Activated CD8-positive, alpha-beta memory T cell treated with anti-CD3 and anti-CD28 coated beads for 36 hours (primary cell): Measurements from ENCODE around the gene HTRA3. TPM values are rescaled to one million over a fixed set of nuclear protein-coding genes. Genes with fewer than 3 reads are reported as not detected.

ENCODE experiments used
- CTCF ChIA-PET: fragments of 350-600 bp; sonication (Branson Sonifier 250); formaldehyde crosslinking; loops from one replicate; lab custom pipeline; 2021; ENCODE audit warnings: antibody characterized with exemption; lab: Charles Lee
- POLR2A ChIA-PET: fragments of 350-600 bp; sonication (Branson Sonifier 250); formaldehyde crosslinking; loops from one replicate; lab custom pipeline; 2021; ENCODE audit warnings: antibody characterized with exemption; lab: Charles Lee
- total RNA-seq, 2 experiments: library from RNA; stranded (reverse); gene quantifications; one replicate each; pipeline ENCODE4 v1.2.3, GENCODE V29; 2021

Gene HTRA3
- total RNA-seq, 2 experiments from 2014 or later: not detected

DNA sequence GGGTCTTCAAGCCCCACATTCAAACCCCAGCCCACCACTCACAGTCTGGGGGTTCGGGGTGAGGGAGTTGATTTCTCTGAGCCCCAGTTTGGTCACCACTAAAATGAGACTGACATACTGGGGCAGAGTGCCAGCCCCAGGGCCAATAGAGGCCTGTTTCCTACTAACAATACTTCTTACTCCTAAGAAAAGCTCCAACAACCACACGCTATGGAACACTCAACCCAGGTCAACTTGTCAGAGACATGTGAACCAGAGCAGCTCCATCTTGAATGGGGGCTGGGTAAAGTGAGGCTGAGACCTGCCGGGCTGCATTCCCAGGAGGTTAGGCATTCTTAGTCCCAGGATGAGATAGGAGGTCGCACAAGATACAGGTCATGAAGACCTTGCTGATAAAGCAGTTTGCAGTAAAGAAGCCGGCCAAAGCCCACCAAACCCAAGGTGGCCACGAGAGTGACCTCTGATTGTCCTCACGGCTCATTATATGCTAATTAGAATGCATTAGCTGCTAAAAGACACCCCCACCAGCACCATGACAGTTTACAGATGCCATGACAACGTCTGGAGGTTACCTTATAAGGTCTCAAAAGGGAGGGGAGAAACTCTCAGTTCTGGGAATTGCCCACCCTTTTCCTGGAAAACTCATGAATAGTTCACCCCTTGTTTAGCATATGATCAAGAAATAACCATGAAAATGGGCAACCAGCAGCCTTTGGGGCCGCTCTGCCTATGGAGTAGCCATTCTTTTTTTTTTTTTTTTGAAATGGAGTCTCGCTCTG is 26.6 kb upstream of the HTRA3 start:
- ChIA-PET CTCF (interaction anchor here (0.5 to 1.9 kb wide), 22 partner anchors 7 to 225 kb away, joined by 3 to 12 read pairs (median 4); partner anchors contain the start of gene SH3TC1), POLR2A (interaction anchor here (0.6 kb wide), 1 partner anchor 147 kb away, joined by 7 read pairs; no protein-coding TSS in a partner anchor)

DNA sequence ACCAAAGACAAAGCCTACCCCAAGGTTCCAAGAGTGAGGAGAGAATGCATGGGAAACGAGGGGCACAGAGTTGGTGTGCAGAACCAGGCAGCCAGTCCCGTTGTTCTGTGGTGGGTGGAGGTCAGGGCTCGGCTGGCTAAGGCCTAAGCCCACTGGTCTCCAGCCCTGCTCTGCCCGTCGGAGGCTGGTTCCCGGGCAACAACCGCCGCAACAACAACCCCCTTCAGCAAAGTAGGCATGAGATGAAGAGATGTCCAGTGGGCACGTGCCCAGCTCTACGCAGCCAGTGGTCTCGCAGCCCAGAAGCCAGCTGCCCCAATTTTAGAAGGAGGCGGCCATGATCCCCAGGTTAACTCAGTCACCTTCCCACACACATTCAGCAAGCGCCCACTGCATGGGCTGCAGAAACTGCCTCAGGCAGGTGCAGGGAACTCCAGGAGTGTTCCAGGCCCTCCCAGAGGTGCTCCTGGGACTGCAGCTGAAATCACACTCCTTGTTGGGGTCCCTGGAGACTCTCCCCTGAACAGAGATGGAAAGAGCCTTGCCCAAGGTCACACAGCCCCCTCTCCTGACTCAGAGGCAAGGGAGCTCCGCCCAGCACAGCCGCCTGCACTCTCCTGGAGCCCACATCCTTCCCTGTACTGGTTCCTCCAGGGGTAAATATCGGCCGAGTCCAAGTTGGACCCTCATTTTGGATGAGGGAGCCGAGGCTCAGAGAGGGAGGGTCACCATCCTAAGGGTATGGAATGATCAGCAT is 25.4 kb upstream of the HTRA3 start:
- POLR2A ChIA-PET: no interaction called here
- CTCF ChIA-PET: interaction anchor here (1.0 kb wide), 1 partner anchor 159 kb away, joined by 3 read pairs; no protein-coding TSS in a partner anchor

DNA sequence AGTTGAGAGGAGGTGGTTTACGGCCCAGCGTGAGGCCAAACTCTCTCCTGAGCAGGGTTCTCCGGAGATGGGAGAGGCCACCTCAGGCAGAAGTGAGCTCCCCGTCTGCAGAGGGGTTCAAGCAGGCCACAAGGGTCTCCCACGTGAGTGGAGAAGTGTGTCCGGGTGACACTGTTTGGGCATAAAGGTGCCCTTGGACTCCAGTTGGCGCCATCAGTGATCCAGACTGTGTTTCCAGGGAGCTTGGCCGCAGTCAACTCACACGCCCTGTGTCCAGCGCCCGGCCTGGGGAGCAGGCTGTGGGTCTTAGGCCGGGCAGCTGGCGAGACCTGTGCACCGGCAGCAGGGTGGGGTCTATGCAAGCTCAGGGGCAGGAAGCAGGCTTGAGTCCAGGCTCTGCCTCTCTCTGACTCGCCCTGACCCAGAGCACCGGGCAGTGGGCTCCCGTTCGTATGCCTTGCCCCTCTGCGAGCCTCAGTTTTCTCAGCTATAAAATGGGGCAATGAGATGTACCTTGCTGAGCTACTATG is 24.6 kb upstream of the HTRA3 start:
- CTCF ChIA-PET: interaction anchor here (1.0 kb wide), 1 partner anchor 158 kb away, joined by 3 read pairs; no protein-coding TSS in a partner anchor
- POLR2A ChIA-PET: no interaction called here

DNA sequence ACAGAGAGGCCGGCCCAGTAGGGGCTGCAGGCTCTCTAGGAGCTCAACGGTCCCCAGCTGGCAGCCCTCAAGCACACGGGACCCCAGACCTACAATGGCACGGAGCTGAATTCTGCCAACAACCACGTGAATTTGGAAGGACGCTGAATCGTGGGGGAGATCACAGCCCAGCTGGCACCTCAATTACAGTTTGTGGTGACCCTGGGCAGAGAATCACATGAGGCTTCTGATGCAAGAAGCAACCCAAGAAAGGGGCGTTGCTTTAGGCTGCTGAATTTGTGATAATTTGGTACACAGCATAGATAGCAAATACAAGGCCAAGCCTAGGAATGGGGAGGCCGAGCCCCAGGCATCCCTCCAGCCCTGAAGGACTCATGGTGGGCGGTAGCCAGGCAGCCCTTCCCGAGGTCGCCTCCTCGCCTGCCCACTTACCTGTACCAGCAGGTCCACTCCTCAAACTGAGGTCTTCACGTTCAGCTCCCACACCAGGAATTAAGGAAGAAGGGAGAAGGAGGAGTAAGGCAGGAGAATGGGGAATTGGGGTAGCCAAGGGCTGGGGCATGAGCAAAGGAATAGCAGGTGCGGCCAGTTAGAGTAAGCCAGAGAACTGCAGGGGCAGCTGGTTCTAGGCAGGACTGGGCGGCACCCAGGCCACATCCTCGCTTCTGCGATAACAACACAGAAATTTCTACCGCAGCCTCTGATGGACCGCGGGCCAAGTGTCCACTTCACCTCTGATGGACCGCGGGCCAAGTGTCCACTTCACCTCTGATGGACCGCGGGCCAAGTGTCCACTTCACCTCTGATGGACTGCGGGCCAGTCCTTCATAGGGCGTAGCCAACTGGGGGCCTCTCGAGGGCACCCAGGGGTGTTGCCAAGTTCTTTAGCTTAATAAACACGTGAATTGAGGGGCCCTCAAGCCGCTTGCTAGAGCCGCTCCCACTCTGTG is 23.4 kb upstream of the HTRA3 start:
- CTCF ChIA-PET: no interaction called here
- POLR2A ChIA-PET: no interaction called here

DNA sequence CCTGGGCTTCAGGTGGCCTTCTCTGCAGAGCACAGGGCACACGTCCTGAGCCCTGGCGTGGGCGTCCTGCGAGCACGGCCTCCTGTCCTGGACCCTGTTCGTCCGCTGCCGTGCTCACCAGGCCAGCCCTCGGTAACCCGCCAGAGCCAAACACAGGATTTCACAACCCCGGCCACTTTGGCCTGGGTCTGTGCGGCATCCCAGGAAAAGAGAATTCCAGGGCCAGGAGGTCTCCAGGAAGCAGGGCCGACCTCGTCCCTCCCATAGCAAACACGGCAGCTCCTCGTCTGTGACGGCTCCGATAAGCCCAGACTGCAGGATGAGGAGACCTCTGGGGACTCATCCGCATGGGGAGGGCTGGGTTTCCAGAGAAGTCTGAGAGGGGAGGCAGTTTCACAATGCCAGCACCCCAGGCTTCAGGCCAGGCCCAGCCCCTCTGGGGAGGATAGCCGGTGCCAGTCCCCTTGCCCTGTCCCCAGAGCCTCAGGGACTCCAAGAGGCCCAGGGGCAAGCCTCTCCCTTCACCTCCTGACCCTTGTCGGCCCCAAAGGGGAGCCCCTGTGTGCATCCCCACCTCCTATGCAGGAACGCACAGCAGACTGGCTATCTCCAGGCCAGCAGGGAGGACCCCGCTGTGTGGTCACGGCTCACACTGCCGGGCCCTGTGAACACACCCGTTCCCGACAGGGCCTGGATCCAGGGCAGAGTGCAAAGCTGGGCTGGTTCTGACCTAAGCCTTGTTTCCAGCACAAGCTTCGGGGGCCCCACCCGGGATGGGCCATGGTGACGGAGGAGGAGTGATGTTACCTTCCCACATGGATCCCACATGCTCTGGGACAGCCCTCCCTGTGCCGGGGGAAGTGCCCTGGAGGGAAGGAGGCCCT is 22.3 kb upstream of the HTRA3 start:
- CTCF ChIA-PET: no interaction called here
- POLR2A ChIA-PET: no interaction called here

DNA sequence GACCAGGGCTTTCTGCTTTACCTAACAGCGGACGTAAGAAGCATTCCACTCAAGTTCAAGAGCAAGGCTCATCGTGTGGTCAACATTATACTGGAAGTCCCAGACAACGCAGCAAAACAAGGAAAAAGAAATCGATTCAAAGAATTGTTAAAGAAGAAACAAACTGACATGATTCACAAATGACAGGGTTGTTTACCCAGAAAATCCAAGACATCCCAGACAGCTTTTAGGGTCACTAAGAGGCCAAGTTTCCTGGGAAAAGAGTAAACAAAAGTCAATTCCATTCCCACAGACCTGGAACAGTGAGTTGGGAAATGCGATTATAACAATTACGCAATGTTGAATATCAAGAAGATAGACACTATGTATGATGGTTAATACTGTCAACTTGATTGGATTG is 21.5 kb upstream of the HTRA3 start:
- ChIA-PET POLR2A (no interaction called here), CTCF (no interaction called here)

DNA sequence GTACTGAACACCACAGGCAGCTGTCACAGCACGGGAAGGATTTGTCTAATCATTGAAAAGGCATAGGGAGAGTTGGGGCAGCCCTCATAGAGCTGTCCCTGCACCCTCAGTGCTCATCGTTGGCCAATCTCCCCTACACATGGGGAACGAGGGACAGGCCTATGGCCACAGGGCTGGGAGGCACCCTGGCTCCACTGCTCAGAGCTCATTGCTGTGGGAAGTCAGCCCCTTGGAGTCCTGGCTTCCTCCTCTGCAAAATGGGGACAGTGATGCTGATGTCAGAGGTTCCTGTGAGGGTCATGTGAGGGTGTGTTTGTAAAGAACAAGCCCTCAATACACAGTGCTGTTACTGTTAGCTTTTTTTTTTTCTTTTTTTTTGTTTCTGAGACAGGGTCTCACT is 19.3 kb upstream of the HTRA3 start:
- POLR2A ChIA-PET: no interaction called here

DNA sequence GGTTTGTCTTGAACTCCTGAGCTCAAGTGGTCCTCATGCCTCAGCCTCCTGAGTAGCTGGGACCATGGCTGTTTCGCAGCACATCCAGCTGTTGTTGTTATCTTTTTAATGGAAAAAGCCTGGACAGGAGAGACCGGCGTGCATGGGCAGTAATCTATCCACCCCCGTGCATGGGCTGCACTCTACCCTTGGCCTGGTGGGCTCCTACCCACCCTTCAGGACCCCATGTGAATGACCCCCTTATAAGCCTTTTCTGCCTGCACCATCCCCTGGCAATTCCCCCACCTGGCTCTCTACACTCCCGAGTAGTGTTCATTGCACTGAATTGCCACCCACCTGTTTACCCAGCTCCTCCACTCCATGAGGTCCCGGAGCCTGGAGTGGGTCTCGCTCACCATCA is 18.9 kb upstream of the HTRA3 start:
- CTCF ChIA-PET: interaction anchor here (1.0 kb wide), 1 partner anchor 8 kb away, joined by 3 read pairs; no protein-coding TSS in a partner anchor

More for the DNA sequence above, 19.3 kb upstream of the HTRA3 start:
- CTCF ChIA-PET: interaction anchor here (1.0 kb wide), 1 partner anchor 8 kb away, joined by 3 read pairs; no protein-coding TSS in a partner anchor

DNA sequence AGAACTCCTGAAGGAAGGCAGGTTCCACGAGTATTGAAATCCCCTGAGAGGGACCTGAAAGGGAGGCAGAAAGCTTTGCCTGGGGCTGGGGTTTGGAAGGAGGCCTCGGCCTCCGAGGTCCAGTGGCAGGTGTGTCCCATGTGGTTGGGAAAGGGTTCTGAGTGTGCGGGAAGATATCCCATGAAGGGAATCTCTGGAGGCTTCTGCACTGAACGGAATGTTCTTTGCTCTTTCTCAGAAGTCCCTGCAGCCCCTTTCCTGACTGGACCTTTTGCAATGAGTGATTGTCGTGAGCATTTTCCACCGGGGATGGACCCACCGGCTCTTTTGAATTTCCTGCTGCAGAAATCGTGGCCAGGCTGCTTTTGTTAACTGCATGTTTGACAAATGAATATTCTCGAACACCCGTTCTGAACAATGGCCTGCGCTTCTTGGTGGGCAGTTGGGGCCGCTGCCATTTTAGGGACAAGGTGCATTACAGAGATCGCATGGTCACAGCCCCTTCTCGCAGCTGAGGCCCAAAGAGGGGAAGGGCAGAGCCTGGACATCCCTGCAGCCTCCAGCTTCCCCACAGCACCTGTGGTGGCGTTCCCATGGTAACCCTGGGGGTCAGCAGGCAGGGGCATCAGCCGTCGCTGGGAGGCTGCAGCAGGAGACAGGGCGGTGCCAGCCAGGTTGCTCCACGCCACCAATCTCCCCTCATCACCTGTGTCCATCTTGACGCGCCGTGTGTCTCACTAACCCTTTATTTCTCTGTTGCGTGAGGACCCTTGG is 18.3 kb upstream of the HTRA3 start:
- POLR2A ChIA-PET: no interaction called here
- CTCF ChIA-PET: no interaction called here

More for the DNA sequence above, 18.9 kb upstream of the HTRA3 start:
- POLR2A ChIA-PET: no interaction called here

DNA sequence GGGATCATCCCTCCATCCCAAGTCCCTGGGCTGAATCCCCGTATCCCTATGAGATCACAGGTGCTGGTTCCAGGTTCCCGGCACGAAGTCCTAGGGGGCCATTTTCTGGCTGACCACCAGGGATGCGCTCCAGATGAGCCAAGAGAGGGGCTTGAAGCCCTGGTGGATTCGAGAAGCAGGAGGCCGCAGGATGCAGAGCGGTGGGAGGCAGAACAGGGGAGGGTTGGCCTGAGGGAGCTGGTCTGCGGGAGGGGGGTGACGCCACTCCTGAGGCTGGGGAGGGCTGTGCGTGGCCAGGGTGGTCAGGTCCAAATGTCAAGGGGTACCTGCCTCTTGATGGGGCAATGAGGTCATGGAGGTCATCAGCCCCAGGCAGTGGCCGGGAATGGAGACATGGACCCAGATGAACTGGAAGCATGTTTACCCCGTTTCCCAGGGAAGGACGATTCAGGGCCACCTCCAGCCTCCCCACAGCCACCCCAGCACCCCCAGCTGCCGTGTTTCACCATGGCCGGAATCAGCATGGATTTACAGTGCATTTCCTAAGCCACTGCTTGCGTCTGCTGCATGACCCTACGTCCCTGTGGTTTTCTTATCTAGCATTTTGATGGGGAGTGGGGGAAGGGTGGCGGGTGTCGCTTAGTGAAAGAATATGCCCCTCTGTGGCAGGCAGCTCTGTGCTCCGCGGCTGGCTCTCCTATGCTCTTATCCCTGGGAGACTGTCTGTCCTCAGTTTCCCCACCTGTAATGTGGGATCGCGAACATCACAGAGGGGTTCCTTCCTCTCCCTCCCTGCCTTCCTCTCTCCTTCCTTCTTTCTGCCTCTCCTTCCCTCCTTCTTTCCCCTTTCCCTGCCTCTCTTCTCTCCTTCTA is 17.0 kb upstream of the HTRA3 start:
- ChIA-PET POLR2A (no interaction called here), CTCF (no interaction called here)

DNA sequence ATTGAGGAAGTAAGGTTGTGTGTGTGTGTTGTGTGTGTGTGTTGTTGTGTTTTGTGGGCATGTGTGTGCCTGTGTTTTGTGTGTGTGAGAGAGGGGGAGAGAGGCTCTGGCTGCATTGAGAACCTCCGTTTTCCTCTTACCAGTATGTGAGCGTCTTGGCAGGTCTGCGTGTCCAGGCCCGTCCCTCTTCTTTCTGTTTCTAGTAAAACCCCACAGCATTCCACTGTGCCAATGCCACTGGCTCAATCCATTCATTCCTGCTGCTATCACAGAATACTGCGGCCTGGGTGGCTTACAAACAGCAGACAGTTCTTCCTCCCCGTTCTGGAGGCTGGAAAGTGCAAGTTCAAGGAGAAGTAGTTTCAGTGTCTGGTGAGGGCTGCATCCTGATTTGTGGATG is 15.5 kb upstream of the HTRA3 start:
- ChIA-PET CTCF (no interaction called here), POLR2A (no interaction called here)

DNA sequence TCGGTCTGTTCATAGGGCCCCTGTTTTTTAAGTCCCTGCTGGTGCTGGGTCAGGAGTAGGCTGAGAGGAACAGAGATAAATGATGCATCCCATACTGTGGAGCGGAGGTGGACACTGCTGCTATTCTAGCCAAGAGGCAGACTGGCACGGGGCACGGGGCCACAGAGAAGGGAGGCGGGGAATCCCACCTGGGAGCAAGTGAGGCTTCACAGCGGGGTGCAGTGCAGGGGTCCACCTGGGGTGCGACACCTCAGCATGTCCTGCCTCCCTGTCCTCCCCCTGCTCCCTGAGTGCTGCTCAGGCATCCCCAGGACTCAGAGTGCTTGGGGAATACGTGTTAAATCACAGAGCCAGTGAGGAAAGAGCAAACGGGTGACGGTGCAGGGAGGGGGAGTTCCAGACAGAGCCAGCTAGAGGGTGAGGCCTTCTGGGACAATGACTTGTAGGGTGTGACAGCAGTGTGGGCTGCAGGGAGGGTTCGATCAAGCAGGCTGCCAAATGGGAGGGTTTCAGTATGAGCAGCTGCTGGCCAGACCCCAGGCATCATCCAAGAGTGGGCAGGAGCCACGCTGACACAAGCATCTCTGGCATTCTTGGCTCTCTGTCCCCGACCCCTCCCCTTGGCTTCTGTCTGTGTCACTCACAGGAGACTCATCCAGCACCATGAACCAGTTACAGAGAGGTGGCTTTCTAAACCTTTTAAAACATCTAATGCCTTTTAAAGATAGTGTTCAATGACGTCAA is 13.7 kb upstream of the HTRA3 start:
- ChIA-PET POLR2A (no interaction called here), CTCF (no interaction called here)

DNA sequence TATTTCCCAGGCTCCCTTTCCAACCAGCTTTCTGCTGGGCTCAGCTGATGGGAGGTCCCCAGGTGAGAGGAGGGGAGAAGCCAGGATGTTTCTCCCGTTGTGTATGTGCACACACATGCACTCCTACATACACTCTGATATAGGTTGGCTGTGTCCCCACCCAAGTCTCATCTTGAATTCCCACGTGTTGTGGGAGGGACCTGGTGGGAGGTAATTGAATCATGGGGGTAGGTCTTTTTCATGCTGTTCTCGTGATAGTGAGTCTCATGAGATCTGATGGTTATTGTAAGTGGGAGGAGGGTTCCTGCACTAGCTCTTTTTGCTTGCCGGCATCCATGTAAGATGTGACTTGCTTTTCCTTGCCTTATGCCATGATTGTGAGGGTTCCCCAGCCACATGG is 11.7 kb upstream of the HTRA3 start:
- ChIA-PET POLR2A (interaction anchor here (0.6 kb wide), 1 partner anchor 31 kb away, joined by 4 read pairs; no protein-coding TSS in a partner anchor), CTCF (no interaction called here)

DNA sequence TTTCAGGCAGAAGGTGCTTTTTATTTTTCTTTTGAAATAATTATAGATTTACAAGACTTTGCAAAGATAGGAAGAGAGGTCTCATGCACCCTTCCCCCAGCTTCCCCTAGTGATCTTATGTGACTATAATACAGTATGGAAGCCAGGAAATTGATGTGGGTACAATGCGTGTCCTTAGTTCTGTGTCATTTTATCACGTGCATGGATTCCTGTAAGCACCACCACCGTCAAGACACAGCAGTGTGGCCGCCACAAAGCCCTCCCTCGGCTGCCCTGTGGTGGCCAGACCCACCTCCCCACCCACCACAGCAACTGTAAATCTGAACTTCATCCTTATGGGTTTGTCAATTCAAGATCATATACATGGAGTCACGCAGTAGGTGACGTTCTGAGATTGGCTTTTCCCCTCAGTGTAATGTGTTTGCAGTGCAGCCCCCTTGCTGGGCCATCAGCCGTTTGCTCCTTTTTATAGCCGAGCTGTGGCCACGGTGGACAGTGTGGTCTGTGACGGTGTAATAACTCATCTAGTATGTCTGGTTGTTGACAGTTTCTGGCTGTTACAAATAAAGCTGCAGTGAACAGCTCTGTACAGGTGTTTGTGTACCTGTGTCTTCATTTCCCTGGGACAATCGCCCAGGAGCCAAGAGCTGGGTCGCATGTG is 10.9 kb upstream of the HTRA3 start:
- POLR2A ChIA-PET: no interaction called here
- CTCF ChIA-PET: no interaction called here

DNA sequence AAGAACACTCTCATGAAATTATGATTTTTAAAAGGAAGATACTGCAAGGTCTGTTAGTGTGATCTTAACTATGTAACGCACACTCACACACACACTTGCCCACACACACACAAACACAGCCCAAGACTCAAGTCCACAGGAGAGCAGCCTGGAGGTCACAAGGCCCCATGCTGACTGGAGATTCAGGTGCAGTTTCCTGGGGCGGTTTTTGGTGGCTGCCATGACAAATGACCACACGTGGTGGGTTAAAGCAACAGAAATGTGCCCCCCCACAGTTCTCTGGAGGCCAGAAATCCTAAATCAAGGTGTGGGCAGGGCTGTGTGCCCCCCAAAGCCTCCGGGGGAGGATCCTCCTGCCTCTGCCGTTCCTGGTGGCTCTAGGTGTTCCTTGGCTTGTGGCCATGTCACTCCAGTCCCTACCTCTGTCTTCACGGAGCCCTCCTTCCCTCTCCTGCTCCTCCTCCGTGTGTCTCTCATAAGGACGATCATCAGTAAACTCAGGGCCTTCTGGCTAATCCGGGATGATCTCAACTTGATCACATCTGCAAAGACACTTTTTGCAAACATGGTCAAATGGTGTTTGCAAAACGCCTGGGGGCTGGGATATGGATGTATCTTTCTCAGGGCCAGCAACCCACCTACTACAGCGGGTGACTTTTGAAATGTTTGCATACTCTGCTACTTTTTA is 9.7 kb upstream of the HTRA3 start:
- CTCF ChIA-PET: no interaction called here

More for the DNA sequence above, 9.7 kb upstream of the HTRA3 start:
- POLR2A ChIA-PET: no interaction called here
